Measurements from ENCODE around the gene PACSIN2. TPM values are rescaled to one million over a fixed set of nuclear protein-coding genes. Genes with fewer than 3 reads are reported as not detected.

Gene PACSIN2
- total RNA-seq, 4 donors from 2014 or later: 75.4 to 90.1 (median 87.9) TPM

DNA sequence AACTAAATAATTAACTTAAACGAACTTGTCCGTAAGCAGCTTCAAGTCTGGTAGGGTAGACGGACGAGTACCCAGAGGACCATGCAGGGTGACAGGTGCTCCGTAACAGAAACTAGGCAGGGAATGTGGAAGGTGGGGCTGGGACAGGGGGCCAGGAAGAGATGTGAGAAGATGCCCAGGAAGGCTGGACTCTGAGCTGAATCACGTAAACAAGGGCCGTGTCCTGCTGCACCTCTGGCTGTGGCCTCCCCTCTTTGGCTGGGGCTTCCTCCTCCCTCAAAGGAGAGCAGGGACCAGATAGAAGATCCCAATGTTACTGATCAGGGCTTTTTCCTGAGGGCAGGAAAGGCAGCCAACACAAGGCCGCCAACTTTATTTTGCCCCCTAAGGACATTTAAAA, 47.9 kb downstream of the PACSIN2 start:
- peaks cover 20 to 33% of the 10 kb centered on the region in 2 donors for H3K4me1 ChIP-seq

DNA sequence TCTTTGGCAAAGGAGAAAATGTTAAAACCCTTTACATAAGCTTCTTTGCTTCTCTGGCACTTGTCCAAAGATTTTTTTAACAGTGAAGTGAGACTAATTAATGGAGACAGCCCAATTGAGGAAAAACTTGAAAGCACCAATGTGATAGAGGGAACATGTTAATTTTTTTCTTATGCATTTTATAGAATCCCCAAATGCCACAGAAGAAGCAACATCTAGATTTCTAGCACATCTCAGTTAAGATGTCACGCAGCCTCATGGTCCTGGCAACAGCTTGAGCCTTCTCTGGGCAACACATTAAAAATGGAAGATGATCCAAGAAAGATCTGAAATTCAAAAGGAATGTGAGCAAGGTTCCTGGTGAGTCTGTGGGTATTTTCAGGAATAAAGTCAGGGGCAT, 48.5 kb downstream of the PACSIN2 start:
- Histone ChIP-seq H3K27ac (no peak overlapping the region), H3K4me3 (replicated peaks in 1 of 3) (no peak overlapping the region), H3K4me1 (peaks cover 25 to 38% of the 10 kb centered on the region in 2 donors), H3K27me3 (no peaks in the 10 kb centered on the region), H3K9me3 (no peaks in the 10 kb centered on the region), H3K36me3 (no peaks in the 10 kb centered on the region)
- WGBS, 2 donors: 92 to 93% methylated on average over 1 of the region's 1 CpG
- TF ChIP-seq POLR2A (IDR thresholded peaks at IDR 0.05): no peak
- TF ChIP-seq, protein P1, sequence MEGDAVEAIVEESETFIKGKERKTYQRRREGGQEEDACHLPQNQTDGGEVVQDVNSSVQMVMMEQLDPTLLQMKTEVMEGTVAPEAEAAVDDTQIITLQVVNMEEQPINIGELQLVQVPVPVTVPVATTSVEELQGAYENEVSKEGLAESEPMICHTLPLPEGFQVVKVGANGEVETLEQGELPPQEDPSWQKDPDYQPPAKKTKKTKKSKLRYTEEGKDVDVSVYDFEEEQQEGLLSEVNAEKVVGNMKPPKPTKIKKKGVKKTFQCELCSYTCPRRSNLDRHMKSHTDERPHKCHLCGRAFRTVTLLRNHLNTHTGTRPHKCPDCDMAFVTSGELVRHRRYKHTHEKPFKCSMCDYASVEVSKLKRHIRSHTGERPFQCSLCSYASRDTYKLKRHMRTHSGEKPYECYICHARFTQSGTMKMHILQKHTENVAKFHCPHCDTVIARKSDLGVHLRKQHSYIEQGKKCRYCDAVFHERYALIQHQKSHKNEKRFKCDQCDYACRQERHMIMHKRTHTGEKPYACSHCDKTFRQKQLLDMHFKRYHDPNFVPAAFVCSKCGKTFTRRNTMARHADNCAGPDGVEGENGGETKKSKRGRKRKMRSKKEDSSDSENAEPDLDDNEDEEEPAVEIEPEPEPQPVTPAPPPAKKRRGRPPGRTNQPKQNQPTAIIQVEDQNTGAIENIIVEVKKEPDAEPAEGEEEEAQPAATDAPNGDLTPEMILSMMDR (IDR thresholded peaks at IDR 0.05): no peak
- intact Hi-C loops (cut with DNase I): no loop called here
- no peak for DNase-seq

More for the DNA sequence above, 47.9 kb downstream of the PACSIN2 start:
- Histone ChIP-seq H3K9me3 (no peaks in the 10 kb centered on the region), H3K27ac (no peak overlapping the region), H3K4me3 (replicated peaks in 1 of 3) (no peak overlapping the region), H3K36me3 (no peaks in the 10 kb centered on the region), H3K27me3 (no peaks in the 10 kb centered on the region)
- no peak for DNase-seq
- intact Hi-C loops (cut with DNase I): no loop called here
- 93 to 94% methylated on average over 8 of the region's 8 CpGs for WGBS, 2 donors
- TF ChIP-seq, protein P1 (IDR thresholded peaks at IDR 0.05): no peak
- no peak for TF ChIP-seq POLR2A (IDR thresholded peaks at IDR 0.05)

DNA sequence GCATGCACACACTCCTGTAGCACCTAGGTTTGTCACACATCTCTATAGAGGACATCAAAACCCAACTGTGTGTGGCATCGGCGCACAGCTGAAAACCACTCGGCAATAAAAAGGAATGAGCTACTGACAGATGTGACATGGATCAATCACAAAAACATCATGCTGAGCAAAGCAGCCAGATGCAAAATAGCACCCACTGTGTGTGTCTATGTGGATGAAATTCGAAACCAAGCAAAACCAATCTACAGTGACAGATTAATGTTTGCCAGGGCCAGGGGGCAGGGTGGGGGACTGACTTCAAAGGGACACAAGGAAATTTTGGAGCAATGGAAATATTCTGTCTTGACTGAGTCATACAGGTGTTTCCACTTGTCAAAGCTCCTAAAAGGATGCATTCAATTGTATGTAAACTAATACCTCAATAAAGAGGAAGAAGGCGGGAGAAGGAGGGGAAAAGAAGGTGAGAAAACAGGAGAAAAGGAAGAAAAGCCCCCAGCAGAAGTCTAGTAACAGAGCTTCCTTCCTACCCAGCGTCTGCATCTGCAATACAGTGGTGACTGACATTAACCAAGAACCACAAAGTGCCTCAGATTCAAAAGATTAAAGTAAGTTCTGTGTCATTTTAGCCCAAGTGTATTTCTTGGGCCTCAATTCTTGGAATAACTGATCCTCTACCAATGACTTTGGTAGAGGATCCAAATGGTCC, 49.8 kb downstream of the PACSIN2 start:
- 68 to 72% methylated on average over 6 of the region's 6 CpGs for WGBS, 2 donors
- no peak for DNase-seq
- no peaks in the 10 kb centered on the region for H3K27me3 ChIP-seq
- intact Hi-C loops (cut with DNase I): no loop called here
- no peaks in the 10 kb centered on the region for H3K36me3 ChIP-seq
- H3K27ac ChIP-seq: no peak overlapping the region
- H3K4me1 ChIP-seq: peaks cover 32 to 41% of the 10 kb centered on the region in 2 donors
- no peak overlapping the region for H3K4me3 ChIP-seq (replicated peaks in 1 of 3)
- TF ChIP-seq POLR2A (IDR thresholded peaks at IDR 0.05): no peak
- TF ChIP-seq, protein P1 (IDR thresholded peaks at IDR 0.05): no peak
- H3K9me3 ChIP-seq: no peaks in the 10 kb centered on the region

DNA sequence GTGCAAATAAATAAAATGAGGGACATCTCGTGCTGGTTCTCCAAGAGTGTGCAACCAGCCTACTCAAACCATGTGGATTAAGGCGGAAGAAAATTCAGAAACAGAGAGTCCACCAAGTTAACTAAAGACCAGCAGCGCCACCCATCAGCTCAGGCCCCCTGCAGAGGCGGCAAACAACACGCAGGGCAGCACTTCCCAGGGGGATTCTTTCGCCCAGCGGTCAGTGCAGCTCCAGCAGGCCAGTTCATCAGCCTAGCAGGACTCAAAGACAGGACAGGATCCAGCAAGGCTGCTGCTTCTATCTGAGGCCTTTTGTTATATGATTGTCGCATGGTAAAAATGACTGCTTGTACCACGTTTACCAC, 51.7 kb downstream of the PACSIN2 start:
- Histone ChIP-seq H3K4me1 (peaks cover 41 to 45% of the 10 kb centered on the region in 2 donors), H3K36me3 (no peaks in the 10 kb centered on the region), H3K27ac (peak overlapping the region in 2 of 3 donors; percentile 71 to 86), H3K4me3 (replicated peaks in 1 of 3) (no peak overlapping the region), H3K9me3 (no peaks in the 10 kb centered on the region), H3K27me3 (no peaks in the 10 kb centered on the region)
- no peak for DNase-seq
- TF ChIP-seq POLR2A (IDR thresholded peaks at IDR 0.05): no peak
- intact Hi-C loops (cut with DNase I): no loop called here
- 86% methylated on average over 9 of the region's 9 CpGs for WGBS, 2 donors

DNA sequence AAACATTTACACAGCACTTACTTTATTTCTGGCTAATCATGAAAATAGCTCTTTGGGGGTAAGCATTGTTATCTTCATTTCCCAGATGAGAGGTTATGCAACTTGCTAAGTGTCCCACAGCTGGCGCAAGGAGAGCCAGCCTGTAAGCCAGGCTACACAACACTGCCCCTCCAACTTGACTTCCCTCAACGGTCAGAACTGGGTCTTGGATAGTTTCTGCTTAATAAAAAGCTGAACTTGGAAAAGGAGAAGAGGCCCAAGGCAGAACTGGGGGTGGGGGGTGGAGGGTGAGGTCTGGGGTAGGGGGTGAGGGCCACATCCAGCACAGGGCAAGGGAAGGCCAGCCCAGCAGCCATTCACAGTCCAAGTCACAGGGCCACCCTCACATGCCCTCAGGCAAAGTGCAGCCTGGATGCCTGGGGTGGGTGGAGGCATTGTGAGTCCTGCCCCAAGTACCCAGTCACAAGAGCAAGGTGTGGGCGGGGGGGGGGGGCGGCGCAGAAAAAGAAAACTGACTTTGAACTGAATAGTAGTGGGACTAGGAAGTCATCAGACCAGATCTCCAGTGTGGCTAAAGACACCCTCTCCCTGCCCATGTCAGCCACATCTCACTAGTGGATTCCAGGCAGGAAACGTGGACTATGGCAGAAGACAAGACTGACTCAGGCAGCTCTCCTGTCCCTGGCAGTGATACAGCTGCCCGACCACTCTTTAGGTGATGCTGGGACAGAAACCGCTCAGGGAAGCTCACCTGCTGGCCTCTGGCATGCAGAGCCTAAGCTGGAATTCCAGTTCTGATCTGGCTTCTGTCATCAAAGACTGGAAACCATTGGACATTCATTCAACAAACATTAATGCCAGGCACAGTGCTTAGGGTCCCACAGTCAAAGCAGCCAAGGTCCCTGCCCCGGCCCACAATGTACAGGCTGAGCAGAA, 52.4 kb downstream of the PACSIN2 start:
- peak; percentile 63 to 65 for DNase-seq
- Histone ChIP-seq H3K4me1 (peaks cover 41 to 52% of the 10 kb centered on the region in 2 donors), H3K4me3 (replicated peaks in 1 of 3) (no peak overlapping the region), H3K9me3 (no peaks in the 10 kb centered on the region), H3K27ac (peak overlapping the region; percentile 53 to 86 (median 71)), H3K27me3 (no peaks in the 10 kb centered on the region), H3K36me3 (no peaks in the 10 kb centered on the region)
- 66 to 69% methylated on average over 8 to 9 of the region's 9 CpGs for WGBS, 2 donors
- peak; percentile 3 to 22 for TF ChIP-seq POLR2A (IDR thresholded peaks at IDR 0.05)
- TF ChIP-seq, protein P1 (IDR thresholded peaks at IDR 0.05): no peak
- intact Hi-C loops (cut with DNase I): no loop called here

Data from thyroid gland (tissue), 4 donors.